Activated B cell treated with CpG ODN at 0.5 μM for 24 hours (primary cell): ENCODE measurements around the gene MACROD1. TPM values are rescaled to one million over a fixed set of nuclear protein-coding genes. Genes with fewer than 3 reads are reported as not detected.
A peak's percentile ranks its signal among the peaks of the same experiment; 100 is the strongest.

Experiments
- ATAC-seq: fragments of 200-7000 bp; cut with Tn5 transposase; one replicate; pipeline ENCODE4 v1.10.0; 2021; ENCODE audit warnings: low read depth, mild to moderate bottlenecking, moderate library complexity
- CTCF ChIA-PET: fragments of 350-600 bp; sonication (Branson Sonifier 250); formaldehyde crosslinking; loops from one replicate; lab custom pipeline; 2021; ENCODE audit warnings: antibody characterized with exemption; lab: Charles Lee
- POLR2A ChIA-PET: fragments of 350-600 bp; sonication (Branson Sonifier 250); formaldehyde crosslinking; loops from one replicate; lab custom pipeline; 2021; ENCODE audit warnings: antibody characterized with exemption; lab: Charles Lee
- DNase-seq: peaks from one replicate; pipeline ENCODE4 v3.0.0; 2022
- H3K27ac Mint-ChIP-seq: one replicate; pipeline ENCODE4 v1.8.0; 2020; ENCODE audit warnings: mixed read lengths
- H3K27me3 Mint-ChIP-seq: one replicate; pipeline ENCODE4 v1.8.0; 2021; ENCODE audit warnings: mixed read lengths
- H3K36me3 Mint-ChIP-seq: one replicate; pipeline ENCODE4 v1.8.0; 2021; ENCODE audit warnings: low read depth, mixed read lengths
- H3K4me1 Mint-ChIP-seq: one replicate; pipeline ENCODE4 v1.8.0; 2021; ENCODE audit warnings: mixed read lengths
- H3K4me3 Mint-ChIP-seq: one replicate; pipeline ENCODE4 v1.8.0; 2020; ENCODE audit warnings: mild to moderate bottlenecking, mixed read lengths
- H3K9me3 Mint-ChIP-seq: one replicate; pipeline ENCODE4 v1.8.0; 2020; ENCODE audit warnings: mixed read lengths
- CTCF ChIP-seq: fragments of 200-600 bp; IDR thresholded peaks from one replicate; pipeline ENCODE4 v1.8.0; 2022; ENCODE audit warnings: antibody characterized with exemption, mild to moderate bottlenecking
- intact Hi-C: fragments of 100-400 bp; cut with micrococcal nuclease; formaldehyde crosslinking; loops from one replicate; pipeline ENCODE4 v1.15.1; 2024
- total RNA-seq: library from RNA; stranded (reverse); gene quantifications from 2 replicates; pipeline ENCODE4 v1.2.3, GENCODE V29; 2022

The MACROD1 gene
- total RNA-seq, 1 donor from 2014 or later = 4.5 TPM

DNA sequence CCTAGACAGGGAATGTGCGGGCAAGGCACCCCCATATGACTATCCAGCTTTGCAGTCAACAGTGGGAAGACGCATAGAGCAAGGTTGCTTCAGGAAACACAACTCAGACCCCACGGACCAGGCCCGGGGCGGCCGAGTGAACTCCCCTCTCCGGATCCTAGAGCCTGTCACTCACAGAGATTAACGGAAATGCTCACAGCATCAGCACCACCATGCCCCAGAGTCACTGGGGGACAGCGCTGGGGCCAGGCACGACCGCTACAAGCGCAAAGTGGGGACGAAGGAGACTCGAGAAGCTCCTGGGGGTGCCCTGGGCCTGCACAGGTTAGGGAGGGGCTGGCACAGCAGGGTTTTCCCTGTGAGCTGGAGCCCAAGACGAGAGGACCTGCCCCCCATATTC lies 15.9 kb downstream of the MACROD1 start:
- CTCF ChIA-PET = interaction anchor here (1.1 to 6.2 kb wide), 4 partner anchors 149 to 313 kb away, joined by 3 to 63 read pairs (median 18); partner anchors contain the start of gene MARK2
- POLR2A ChIA-PET = interaction anchor here (1.3 kb wide), 1 partner anchor 311 kb away, joined by 5 read pairs; the partner anchor contains the start of gene MARK2
- H3K36me3 Mint-ChIP-seq = no peaks in the 10 kb centered on the region

GRCh38 chr11:64148917-64149617 lies 16.8 kb downstream of the MACROD1 start:
- Mint-ChIP-seq H3K27ac (no peak overlapping the region), H3K9me3 (no peaks in the 10 kb centered on the region), H3K4me1 (peaks cover 6% of the 10 kb centered on the region), H3K4me3 (no peak overlapping the region), H3K27me3 (peaks cover 4% of the 10 kb centered on the region), H3K36me3 (no peaks in the 10 kb centered on the region)
- TF ChIP-seq CTCF = no peak
- no peak for DNase-seq
- POLR2A ChIA-PET = interaction anchor here (1.3 kb wide), 1 partner anchor 310 kb away, joined by 5 read pairs; the partner anchor contains the start of gene MARK2
- CTCF ChIA-PET = interaction anchor here (1.2 to 6.2 kb wide), 4 partner anchors 148 to 312 kb away, joined by 3 to 63 read pairs (median 22); partner anchors contain the start of gene MARK2
- ATAC-seq = no peak
- intact Hi-C loops = loop anchor here (1.0 to 5.0 kb wide), 6 partner anchors 149 to 672 kb away; partner anchors contain the start of gene ZFTA

More for the DNA sequence above, 15.9 kb downstream of the MACROD1 start:
- no peak overlapping the region for H3K27ac Mint-ChIP-seq
- H3K9me3 Mint-ChIP-seq = no peaks in the 10 kb centered on the region
- H3K4me1 Mint-ChIP-seq = peaks cover 5% of the 10 kb centered on the region
- no peak overlapping the region for H3K4me3 Mint-ChIP-seq
- peaks cover 7% of the 10 kb centered on the region for H3K27me3 Mint-ChIP-seq
- DNase-seq = no peak
- intact Hi-C loops = no loop called here
- ATAC-seq = no peak
- no peak for TF ChIP-seq CTCF

DNA sequence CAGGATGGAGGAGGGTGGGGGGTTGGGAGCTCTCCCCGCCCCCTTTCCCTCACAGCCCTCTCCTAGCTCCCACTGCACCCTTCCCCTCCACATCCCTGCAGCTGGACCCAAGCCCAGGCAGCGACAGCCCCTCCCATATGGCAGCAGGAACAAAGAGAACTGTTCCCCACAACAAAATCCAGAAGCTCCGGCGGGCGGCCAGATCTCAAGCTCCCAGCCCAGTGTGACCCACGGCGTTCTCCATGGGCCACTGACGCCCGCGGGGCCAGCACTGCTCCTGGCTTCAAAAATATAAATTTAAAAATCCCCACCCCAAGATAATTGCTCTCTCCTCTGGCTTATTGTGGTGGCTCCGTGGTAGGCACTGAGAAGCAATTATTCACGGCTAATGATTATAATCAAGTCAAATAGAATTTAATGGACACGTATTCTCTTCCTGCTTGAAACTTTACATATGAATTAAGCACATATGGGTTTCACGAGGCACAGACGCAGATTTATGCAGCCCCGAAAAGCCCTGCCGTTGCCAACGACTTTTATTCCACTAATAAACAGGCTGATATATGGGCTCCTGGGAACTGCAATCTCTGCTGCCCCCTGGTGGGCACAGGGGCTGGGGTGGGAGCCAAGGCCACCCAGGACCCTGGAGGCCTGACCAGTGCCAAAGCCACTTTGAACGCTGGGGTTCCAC lies 17.5 kb downstream of the MACROD1 start:
- TF ChIP-seq CTCF = peak; percentile 27
- peak; percentile 78 for DNase-seq
- intact Hi-C loops = loop anchor here (1.0 to 5.0 kb wide), 6 partner anchors 148 to 671 kb away; partner anchors contain the start of gene ZFTA
- peaks cover 13% of the 10 kb centered on the region for H3K4me1 Mint-ChIP-seq
- H3K27ac Mint-ChIP-seq = no peak overlapping the region
- no peaks in the 10 kb centered on the region for H3K9me3 Mint-ChIP-seq
- H3K27me3 Mint-ChIP-seq = no peaks in the 10 kb centered on the region
- POLR2A ChIA-PET = no interaction called here
- CTCF ChIA-PET = interaction anchor here (0.7 to 6.2 kb wide), 6 partner anchors 10 to 380 kb away, joined by 3 to 63 read pairs (median 7); partner anchors contain the start of genes MARK2 and ZFTA
- no peak overlapping the region for H3K4me3 Mint-ChIP-seq
- no peaks in the 10 kb centered on the region for H3K36me3 Mint-ChIP-seq
- ATAC-seq = peak; percentile 47

DNA sequence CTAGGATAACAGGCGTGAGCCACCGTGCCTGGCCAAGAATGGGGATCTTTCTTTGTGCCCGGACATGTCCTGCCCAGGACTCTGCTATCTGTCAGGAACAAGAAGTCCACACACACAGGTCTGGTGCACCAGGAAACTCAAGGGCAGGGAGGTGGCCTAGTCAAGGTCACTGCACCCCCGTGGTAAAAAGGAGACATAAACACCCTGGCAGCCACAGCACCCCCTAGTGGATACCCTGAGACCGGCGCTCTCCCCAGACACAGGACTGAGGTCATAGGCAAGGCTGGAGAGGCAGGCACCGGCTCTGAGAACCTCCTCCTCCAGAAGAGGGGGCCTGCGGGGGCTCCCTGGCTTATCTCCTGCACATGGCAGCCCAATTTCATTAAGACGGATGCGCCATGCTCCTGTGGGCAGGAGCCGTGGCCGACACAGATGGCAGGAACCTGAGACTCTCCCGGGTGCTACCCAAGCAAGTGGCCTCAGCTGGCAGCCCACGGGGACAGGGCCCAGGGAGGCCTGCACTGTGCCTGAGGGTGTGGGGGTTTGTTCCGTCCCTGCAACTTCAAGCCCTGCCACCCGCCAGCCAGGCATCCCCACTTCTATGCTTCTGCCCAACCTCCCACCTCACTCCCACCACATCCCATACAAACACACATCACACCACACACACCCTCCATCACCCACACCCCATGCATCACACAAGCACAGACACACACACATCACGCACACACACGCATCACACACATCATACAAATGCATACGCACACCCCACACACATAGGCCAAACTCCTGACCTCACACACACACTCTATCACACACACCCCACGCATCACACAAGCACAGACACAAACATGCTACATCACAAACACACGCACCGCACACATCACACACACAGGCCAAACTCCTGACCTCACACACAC lies 19.6 kb downstream of the MACROD1 start:
- H3K9me3 Mint-ChIP-seq = no peaks in the 10 kb centered on the region
- H3K27ac Mint-ChIP-seq = no peak overlapping the region
- DNase-seq = peak; percentile 49
- POLR2A ChIA-PET = no interaction called here
- CTCF ChIA-PET = no interaction called here
- no peak overlapping the region for H3K4me3 Mint-ChIP-seq
- ATAC-seq = peak; percentile 81
- no peaks in the 10 kb centered on the region for H3K36me3 Mint-ChIP-seq
- intact Hi-C loops = loop anchor here (5.0 kb wide), 2 partner anchors 509 to 669 kb away; no protein-coding TSS in a partner anchor
- no peaks in the 10 kb centered on the region for H3K27me3 Mint-ChIP-seq
- no peak for TF ChIP-seq CTCF
- peaks cover 21% of the 10 kb centered on the region for H3K4me1 Mint-ChIP-seq
